ENCODE results near the gene POMC.

- no peak for TF ChIP-seq CTCF (IDR thresholded peaks at IDR 0.05; ENCODE audit: poor library complexity, severe bottlenecking)
- TF ChIP-seq RAD21 (conservative IDR thresholded peaks at IDR 0.05) = no peak
- TF ChIP-seq EZH2 (IDR thresholded peaks at IDR 0.05; ENCODE audit: borderline replicate concordance, insufficient read depth, low read length, poor library complexity, severe bottlenecking) = no peak
- TF ChIP-seq TAF1 (IDR thresholded peaks at IDR 0.05; ENCODE audit: low read depth) = no peak
- no peak for TF ChIP-seq SMC3 (conservative IDR thresholded peaks at IDR 0.05; ENCODE audit: poor library complexity)
- TF ChIP-seq, protein P1, sequence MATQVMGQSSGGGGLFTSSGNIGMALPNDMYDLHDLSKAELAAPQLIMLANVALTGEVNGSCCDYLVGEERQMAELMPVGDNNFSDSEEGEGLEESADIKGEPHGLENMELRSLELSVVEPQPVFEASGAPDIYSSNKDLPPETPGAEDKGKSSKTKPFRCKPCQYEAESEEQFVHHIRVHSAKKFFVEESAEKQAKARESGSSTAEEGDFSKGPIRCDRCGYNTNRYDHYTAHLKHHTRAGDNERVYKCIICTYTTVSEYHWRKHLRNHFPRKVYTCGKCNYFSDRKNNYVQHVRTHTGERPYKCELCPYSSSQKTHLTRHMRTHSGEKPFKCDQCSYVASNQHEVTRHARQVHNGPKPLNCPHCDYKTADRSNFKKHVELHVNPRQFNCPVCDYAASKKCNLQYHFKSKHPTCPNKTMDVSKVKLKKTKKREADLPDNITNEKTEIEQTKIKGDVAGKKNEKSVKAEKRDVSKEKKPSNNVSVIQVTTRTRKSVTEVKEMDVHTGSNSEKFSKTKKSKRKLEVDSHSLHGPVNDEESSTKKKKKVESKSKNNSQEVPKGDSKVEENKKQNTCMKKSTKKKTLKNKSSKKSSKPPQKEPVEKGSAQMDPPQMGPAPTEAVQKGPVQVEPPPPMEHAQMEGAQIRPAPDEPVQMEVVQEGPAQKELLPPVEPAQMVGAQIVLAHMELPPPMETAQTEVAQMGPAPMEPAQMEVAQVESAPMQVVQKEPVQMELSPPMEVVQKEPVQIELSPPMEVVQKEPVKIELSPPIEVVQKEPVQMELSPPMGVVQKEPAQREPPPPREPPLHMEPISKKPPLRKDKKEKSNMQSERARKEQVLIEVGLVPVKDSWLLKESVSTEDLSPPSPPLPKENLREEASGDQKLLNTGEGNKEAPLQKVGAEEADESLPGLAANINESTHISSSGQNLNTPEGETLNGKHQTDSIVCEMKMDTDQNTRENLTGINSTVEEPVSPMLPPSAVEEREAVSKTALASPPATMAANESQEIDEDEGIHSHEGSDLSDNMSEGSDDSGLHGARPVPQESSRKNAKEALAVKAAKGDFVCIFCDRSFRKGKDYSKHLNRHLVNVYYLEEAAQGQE (IDR thresholded peaks at IDR 0.05; ENCODE audit: borderline replicate concordance) = no peak
- no peak for TF ChIP-seq EP300 (conservative IDR thresholded peaks at IDR 0.05; ENCODE audit: poor library complexity, severe bottlenecking)
Observed at GRCh38 chr2:25215232-25215631, 46.9 kb upstream of the POMC start.

All from neural cell (in vitro differentiated cells).